H1 (cell line): ENCODE data around the gene DGKI. TPM values are rescaled to one million over a fixed set of nuclear protein-coding genes. Genes with fewer than 3 reads are reported as not detected.

Experiments used
- ATF2 ChIP-seq: IDR thresholded peaks from 2 replicates; pipeline ENCODE4 v1.6.1; 2012; ENCODE audit warnings: low read length, inconsistent platforms
- ATF3 ChIP-seq: IDR thresholded peaks from 2 replicates; pipeline ENCODE4 v1.6.1; 2011; ENCODE audit warnings: low read depth, mild to moderate bottlenecking, low read length; ENCODE audit not compliant: insufficient read depth
- BRCA1 ChIP-seq: IDR thresholded peaks from 2 replicates; pipeline ENCODE4 v1.6.1; 2012; ENCODE audit warnings: low read depth, low read length, improper control_type of control experiment
- CBX5 ChIP-seq: fragments of 300-800, 300-1000 bp; sonication (generic); IDR thresholded peaks from 2 replicates; pipeline ENCODE4 v1.7.1; 2016; ENCODE audit warnings: antibody characterized with exemption, low read length, low read depth
- CBX8 ChIP-seq: fragments of 300-800, 300-1000 bp; sonication (generic); IDR thresholded peaks from 2 replicates; pipeline ENCODE4 v1.7.1; 2016; ENCODE audit warnings: low read depth, low read length, borderline replicate concordance
- CHD7 ChIP-seq: fragments of 300-600 bp; sonication (generic); IDR thresholded peaks from 2 replicates; pipeline ENCODE4 v1.7.1; 2012; ENCODE audit warnings: low read length, moderate library complexity, mild to moderate bottlenecking, inconsistent platforms; ENCODE audit not compliant: insufficient replicate concordance
- SAP30 ChIP-seq: fragments of 300-600 bp; sonication (generic); IDR thresholded peaks from 2 replicates; pipeline ENCODE4 v1.7.1; 2012; ENCODE audit warnings: low read length, moderate library complexity, mild to moderate bottlenecking, inconsistent platforms; ENCODE audit not compliant: insufficient read depth, insufficient replicate concordance
- TCF12 ChIP-seq: IDR thresholded peaks from 2 replicates; pipeline ENCODE4 v1.6.1; 2011; ENCODE audit warnings: low read depth, mild to moderate bottlenecking, low read length
- polyA plus RNA-seq, 7 experiments: library from polyadenylated mRNA; depleted of rRNA in 3 of 7; stranded (reverse) in 5 of 7; unstranded in 2 of 7; fragments of >200 nt in 5 of 7; fragments of 200-250 nt in 2 of 7; gene quantifications; 1 replicate in 5 of 7; 2 replicates in 1 of 7; 4 replicates in 1 of 7; pipeline versions ENCODE4 v1.2.1 to v1.2.3, GENCODE V29; 2011 to 2013; ENCODE audit warnings: missing spikeins in 2 of 7, mixed read lengths in 2 of 7
- total RNA-seq: library from RNA; stranded (reverse); fragmentation: NEBNext Ultra II Directional; extraction: Animal tissue kit (Norgen Biotek cat#: 25700); gene quantifications from 2 replicates; pipeline ENCODE4 v1.2.1, GENCODE V29; 2021

Gene DGKI
- total and polyA plus RNA-seq, 2 of the 8 experiments (the other 6 are each of a cell fraction or from before 2014, with no cell fraction given) = 0.20 to 0.71 TPM

GRCh38 chr7:137888241-137888640 is 41.5 kb upstream of the DGKI start (continued):
- TF ChIP-seq CHD7 (no peak), ATF3 (no peak), BRCA1 (no peak), SAP30 (no peak), TCF12 (no peak), CBX8 (no peak), CBX5 (no peak), ATF2 (no peak)
